A549 treated with ZK216348 at 1 μM for 4 hours (cell line): Measurements from ENCODE around the gene CHCHD3. TPM values are rescaled to one million over a fixed set of nuclear protein-coding genes. Genes with fewer than 3 reads are reported as not detected.

Source experiments
- total RNA-seq: library from RNA; stranded (reverse); fragments of 200-300 nt; extraction: Qiagen RNA extraction; gene quantifications from 5 replicates; pipeline ENCODE4 v1.2.3, GENCODE V29; 2022; ENCODE audit warnings: low read depth

The CHCHD3 gene
- total RNA-seq, result 72.6 to 98.1 TPM (median 80.7 TPM) in 5 replicates

DNA sequence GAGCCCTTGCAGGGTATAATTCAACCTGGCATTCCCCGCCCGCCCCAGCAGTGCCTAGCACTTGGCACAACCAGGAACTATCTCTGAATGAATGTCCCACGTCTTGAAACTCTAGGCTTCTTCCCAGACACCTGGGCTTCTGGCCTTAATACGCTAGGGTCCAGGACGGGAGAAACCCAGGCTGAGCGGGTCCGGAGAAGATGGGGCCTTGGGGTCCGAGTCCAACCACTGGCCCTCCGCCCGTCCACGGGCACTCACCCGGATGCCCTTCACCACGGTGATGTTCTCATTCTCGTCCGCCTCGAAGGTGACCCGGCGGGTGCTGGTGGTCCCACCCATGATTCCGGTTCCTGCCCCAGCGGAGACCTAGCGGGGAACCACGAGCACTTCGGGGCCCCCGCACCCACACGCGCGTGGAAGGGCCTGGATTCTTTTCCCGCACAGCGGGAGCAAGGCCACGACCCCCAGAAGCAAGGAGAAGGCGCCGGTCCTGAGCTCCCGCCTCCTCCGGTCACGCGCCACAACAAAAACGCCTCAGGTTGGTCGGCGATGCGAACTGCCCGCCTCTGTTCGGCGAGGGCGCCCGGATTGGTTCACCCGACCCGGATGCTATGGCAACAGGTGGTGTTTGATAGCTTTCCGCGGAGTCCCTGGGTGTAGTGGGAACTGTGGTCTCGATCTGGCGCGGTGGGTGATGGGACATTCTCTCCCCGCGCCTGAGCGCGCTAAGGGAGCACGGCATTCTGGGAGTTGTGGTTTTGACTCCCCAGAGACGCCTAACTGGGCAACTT is at the start of gene CHCHD3:
Gene CHCHD3 (minus strand): TSS at position 492 of the 791 bp plus-strand sequence. CDS start 153 bp downstream, at position 339.

Other genes with a start within 250 kb of the CHCHD3 start
- gene EXOC4, start 171.0 kb upstream of the CHCHD3 start, total RNA-seq, result 19.1 to 22.3 TPM (median 21.0 TPM) in 5 replicates